Activated CD8-positive, alpha-beta memory T cell treated with anti-CD3 and anti-CD28 coated beads for 4 hours (primary cell): ENCODE data around the gene RAI1.
"Not testable (repeated sequence)": the region's sequence is repeated elsewhere in the genome, so short reads cannot be mapped to it uniquely, and the experiment has no call there.

Experiments
- DNase-seq, 2 donors: peaks; one replicate each; pipeline ENCODE4 v3.0.0-alpha.2; 2020; ENCODE audit warnings: low read depth in 2 of 2

The RAI1 gene

DNA sequence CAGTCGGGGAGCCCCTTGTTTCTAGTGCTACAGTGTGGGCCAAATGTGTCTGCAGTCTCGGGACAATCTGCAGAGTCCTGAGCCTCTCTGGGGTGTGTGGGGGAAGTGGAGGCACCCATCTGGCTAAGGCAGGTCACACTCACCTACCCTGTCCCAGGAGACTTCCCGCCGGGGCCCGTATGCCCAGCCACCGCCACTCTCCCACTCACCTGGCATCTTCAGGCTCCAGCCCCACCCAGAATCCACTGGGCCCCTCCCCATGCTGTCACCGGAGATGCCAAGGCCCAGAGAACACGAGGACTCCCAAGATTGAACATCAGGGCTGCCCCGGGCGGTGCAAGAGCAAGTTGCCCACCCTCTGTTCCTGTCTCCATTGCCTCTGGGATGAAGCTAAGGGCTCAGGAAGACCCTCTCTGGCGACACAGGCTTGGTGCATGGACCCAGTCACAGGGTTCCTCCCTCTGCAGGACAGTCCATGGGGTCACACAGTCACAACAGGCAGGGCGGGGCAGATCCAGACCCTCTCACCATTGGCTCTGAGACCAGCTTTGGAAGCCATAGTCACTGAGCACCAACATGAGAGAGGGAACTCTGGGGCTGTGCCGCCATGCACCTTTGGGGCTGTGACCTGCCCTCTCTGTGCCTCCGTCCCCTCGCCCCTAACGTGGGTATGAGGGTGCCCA, 117.5 kb downstream of the RAI1 start:
- no peak for DNase-seq

DNA sequence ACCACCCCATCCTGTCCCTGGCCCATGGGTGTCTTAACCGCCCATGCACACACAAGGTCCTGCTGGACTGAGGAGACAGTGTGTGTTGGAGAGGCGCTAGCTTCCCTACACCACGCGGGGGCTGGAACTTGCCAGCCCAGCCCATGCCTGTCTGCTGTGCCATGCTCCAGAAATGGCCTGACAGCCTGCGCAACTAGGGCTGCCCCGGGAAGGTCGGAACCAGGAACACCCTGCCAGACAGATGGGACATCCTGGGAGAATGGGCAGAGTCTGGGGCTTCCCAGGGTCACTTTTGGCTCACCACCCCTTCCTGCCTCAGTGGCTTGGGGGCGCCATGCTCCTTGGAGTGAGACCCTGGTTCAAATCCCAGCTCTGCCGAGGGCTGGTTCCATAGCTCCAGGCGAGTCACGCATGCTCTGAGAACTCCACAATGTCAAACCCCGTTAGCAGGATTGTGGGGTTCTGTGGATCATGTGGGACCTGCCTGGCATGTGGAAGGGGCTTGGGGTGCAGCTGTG, 119.3 kb downstream of the RAI1 start:
- no peak for DNase-seq

DNA sequence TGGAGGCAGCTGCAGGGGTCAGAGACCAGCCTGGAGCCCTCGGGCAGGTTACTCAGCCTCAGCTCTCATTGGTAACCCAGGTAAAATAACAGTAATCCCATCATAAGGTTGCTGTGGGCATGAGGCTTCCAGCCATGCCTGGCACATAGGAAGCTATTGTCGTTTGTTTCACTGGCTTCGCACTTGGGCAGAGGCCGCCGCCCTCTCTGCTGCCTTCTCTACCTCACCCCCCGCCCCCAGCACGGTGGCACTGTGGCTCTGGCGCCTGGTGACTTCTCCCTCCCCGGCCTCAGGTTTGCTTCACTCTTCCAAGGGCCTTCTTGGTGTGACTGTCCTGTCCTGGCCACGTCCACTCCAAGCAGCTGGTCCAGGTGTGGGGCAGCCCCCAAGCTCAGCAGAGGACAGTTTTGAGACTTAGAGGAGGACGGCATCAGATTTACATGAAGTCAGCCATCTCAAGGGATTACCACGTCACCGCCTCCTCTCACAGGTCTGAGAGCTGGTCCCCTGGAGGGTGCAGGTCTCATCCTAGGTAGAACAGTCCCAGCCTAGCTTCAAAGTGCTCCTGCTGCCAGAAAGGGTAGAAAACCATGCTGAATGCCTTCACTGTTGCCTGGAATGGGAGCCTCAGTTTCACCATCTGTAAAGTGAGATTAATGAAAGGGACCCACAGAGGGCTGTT, 120.7 kb downstream of the RAI1 start:
- DNase-seq, result no peak

DNA sequence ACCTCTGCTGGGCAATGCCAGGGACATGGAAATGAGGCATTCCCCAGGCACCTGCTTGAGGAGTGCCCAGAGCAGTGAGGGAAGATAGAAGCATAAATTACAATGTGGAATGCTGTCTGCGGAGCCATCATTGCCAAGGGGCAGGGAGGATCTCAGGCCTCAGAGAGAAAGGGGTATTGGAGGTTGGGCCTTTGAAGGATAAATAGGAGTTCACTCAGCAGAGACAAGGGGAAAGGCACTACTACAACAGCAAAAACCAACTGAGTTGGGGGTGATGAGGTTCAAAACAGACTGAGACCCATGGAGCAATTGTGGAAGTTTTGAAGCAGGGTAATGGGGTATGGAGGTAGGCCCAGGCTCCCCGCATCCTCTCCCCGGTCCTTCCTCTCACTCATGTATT, 122.7 kb downstream of the RAI1 start:
- no peak for DNase-seq

DNA sequence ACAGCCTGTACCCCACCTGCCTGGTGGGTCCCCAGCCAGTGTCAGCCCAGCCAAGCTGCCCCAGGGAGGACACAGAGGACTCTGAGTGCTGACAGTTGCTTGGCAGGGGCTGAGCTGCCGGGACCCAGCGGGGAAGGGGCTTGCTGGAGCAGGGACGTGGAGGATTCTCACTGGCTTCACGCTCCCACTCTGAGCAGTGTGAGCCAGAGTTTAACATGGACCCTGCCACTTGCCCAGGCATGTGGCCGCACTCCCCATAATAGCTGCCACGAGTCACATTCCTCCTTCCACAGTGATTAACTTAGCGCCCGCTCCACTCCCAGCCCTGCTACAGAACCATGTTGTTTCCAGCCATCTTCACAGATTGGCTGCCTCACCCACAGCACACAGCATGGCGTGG, 124.3 kb downstream of the RAI1 start:
- DNase-seq, result no peak

DNA sequence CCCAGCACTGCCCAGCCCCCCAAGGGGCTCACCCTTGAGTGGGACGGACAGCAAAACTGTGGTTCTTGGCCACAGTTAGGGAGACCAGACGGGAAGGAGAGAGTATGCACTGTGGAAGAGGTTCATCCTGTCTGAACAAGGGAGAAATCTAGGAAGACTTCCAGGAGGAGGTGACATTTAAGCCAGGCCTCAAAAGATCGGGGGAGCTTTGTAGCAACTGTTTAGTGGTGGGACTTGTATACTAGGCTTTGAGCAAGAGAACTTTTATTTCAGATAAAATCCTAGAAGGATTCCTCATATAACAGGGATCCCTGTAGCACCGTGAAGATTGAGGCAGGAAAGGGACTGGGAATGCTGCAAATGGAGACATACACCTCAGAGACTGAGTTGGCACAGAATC, 124.8 kb downstream of the RAI1 start:
- DNase-seq, result no peak

DNA sequence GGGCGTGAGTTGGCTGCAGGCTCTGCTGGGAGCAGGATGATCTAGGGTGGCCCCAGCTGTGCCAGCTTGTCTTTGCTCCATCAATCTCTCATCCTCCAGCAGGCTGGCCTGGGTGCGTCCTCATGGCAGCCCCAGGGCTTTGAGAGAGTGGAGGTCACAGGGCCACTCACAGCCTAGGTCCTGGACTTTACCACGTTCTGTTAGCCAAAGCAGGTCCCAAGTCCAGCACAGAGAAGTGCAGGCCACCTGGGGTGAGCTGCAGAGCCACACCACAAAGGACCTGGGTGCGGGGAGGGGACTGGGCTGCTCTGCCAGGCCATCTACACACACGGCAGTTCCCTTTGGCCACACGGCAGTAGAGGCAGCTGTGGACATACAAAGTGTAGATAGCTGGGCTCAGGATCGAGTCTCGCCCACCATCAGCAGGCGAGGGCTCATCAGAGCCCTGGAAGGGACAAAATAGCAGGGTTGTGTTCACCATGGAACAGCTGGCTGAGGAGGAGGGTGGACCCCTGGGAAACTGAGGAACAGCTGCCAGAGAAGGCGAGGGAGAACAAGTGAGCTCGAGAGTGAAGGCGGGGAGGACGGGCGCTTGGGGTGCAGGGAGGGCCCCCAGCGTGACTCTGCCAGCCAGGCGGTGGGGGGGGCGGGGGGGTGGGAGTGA, 125.5 kb downstream of the RAI1 start:
- no peak for DNase-seq

DNA sequence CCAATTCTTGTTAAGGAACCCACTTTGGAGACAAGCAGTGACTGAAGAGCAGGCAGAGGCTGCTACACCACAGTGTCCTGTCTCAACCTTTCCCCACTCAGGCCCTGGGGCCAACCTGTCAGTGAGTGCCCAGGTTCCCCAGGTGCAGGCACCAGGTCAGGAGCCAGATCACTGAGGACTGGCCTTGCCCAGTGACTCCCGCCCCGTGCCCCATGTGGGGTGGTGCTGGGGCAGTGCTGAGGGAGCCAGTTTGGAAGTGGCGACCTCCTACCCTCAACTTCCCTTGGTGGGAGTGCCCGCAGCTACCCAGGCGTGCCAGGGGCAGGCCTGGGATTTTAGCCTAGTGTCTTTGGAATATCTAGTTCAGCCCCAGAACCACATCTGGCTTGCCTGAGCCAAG, 126.2 kb downstream of the RAI1 start:
- DNase-seq, result no peak

DNA sequence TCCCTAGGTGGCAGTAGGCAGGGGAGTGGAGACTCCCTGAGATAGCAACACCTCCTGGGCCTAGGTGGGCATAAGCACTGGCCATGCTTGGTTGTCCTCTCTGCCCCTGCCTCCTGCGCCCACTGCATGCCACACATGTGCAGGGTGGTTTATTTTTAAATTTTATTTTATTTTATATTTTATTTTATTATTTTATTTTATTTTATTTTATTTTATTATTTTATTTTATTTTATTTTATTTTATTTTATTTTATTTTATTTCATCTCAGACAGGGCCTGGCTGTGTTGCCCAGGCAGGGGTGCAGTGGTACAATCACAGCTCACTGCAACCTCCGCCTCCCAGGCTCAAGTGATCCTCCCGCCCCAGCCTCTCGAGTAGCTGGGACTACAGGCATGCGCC, 126.9 kb downstream of the RAI1 start:
- not testable (repeated sequence) for DNase-seq

DNA sequence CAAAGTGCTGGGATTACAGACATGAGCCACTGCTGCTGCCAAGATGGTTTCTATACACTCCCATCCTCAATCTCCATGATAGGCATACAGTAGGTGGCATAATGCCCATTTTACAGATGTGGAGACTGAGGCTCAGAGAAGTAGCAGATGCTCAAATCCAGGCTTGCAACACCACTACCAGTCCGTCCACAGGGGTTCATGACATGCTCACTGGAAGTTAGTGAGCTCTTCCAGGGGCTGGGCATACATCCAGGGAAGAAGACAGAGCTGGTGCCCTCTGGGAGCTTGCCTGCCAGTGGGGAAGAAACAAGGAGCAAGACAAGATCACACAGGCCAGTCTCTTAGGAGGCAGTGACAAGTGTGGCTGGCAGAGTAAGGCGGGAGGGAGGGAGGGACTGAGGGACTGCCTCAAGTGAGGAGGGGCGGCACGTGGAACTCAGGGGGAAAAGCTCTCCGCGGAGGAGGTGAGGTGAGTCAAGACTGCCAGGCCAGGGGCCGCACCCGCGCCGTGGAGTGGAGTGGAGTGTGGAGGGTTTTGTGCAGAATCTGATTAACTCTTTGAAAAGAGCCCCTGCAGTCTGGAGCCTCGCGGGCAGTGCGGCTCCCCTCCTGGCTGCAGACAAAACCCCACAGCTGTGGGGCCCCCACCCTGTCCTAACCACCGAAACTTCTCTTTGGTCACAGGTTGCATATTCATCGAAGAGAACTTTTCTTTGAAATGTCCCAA, 127.6 kb downstream of the RAI1 start:
- no peak for DNase-seq

DNA sequence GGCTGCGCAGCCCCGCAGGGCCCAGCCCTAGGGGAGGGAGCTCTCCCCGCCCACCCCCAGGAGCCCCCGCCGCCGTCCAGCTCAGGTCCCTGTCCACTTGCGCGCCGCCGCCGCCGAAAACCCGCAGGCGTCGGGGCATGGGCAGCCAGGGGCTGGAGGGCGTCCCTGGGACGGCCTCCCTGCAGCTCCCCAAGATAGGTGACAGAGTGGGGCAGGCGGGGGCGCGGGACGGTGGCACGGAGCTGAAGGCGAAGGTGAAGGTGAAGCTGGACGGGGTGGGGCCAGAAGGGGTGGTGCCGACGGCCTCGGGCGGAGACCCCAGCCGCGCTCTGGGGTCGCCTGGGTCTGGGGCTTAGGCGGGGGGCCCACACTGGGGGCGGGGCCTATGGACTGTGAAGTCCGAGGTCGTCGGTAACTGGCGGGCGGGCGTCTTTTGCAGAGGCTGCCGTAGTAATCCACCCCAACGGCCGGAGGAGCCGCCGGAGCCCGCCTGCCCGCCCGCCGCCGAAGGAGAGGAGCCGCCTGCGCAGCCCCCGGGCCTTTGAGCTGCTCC, 128.3 kb downstream of the RAI1 start:
- no peak for DNase-seq

DNA sequence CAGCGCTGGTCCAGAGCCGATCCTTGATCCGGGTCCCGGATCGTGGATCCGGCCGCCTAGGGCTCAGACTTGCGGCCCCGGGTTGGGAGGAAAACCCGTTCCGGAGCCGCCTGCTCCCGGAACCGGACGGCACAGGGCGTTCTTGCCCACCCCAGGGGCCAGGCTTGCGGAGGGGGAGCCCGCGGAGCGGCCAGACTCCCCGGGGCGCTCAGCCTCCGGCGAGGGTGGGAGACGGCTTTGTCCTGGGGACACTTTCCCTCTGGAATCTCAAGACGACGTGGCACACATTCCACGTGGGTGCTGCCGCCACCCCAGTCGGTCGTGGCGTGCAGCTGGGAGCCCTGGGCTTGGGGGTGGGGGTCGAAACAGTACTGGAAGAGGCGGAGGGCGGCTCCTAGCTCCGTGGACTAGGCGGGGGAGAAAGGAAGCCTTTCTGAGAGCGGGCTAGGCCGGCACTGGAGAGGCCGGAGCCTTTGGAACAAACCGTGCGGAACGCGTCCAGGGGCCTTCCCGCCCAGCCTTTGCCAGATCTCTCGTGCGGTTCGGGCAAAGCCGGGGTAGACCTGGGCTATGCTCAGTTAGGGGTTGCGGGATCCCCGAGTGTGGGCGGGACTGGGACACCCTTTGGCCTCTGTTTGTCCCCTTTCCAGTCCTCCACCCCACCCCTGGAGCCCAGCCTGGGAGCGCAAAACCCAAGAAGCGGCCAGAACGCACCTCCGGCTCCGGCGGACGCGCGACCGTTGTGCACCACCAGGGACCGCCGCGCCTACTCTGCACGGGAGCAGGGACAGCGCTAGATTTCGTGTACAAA, 129.0 kb downstream of the RAI1 start:
- DNase-seq, result no peak

DNA sequence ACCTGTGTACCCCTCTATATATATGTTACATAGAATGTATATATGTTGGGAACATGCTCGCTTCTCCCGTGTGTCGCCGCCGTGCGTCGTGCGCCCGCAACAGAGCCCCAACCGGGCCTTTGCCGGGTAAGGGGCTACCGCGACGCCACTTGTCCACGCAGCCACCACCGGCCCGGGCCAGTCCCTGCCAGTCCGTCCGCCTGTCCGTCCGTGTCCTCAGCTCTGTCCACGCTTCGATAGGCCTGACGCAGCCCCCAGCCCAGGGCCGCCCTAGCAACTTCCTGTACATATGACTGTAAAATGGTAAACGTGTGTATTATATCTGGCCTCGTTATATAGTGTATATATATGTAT, 129.6 kb downstream of the RAI1 start:
- DNase-seq, result no peak

DNA sequence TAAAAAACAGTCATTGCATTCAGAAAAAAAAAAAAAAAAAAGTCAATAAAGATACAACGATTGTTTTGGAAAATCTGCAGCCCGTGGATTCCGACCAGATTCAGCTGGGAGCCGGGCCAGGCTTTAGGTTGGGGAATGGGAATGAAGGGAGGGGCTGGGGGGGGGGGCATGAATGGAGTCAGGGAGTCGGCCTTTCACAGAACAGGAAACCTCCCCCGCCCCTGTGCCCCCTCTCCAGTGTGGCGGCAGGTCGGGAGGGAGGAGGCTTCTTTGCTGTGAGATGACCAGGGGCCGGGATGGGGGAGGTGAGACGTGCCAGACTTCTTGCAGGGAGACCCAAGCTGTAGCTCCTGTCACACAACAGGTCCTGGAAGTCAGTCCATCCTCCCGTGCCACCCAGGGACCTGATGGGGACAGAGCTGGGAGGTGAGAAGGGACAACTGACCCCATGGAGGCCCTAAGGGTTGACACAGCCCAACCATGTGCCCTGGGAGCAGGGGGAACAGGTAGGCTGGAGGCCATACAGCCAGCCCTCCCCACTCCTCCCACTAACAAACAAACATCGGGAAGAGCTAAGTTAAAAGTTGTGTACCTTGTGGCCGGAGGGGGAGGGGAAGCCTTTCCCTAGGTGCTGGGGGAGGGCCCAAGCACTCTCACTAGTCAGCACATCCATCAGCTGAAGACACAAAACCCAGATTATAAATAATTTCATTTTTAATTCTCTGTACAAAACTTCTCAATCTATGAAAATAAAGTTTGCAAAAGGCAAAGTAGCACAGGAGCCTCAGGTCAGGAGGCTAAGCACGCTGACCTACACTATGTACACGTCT, 130.3 kb downstream of the RAI1 start:
- no peak for DNase-seq

DNA sequence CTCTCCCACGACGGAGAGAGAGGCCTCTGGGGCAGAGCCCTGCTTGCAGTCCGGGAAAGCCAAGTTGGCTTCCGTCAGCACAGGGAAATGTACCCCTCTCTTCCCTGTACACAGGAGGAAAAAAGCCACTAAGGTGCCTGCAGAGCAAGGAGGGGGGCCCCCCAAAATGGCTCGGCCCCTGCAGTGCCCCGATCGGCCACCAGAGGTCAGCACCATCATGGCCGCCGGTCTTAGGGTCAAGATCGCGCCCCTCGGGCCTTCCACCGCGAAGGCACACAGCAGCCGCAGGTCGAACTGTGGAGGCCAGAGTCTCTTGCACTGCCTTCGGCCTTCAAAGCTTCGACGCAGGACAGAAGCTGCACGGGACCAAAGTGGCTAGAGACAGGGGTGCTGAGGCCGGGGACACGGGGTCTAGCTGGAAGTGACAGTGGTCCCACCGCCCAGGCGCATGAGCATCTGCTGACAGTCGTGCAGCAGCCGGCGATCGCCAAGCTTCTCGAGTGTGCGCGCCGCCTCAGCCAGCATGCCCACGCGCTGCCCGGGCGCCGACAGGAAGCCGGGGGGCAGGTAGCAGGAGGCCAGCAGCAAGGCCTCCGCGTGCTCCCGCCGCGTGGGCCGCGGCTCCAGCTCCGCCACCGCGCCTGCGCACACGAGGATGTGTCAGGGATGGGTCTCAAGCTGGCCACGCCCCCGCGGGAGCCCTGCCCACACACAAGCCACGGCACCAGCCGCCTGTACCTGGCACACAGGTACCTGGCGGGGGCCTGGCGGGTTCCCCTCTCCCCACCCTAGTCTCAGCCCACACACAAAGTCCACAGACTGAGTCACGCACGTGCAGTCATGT, 131.2 kb downstream of the RAI1 start:
- no peak for DNase-seq

DNA sequence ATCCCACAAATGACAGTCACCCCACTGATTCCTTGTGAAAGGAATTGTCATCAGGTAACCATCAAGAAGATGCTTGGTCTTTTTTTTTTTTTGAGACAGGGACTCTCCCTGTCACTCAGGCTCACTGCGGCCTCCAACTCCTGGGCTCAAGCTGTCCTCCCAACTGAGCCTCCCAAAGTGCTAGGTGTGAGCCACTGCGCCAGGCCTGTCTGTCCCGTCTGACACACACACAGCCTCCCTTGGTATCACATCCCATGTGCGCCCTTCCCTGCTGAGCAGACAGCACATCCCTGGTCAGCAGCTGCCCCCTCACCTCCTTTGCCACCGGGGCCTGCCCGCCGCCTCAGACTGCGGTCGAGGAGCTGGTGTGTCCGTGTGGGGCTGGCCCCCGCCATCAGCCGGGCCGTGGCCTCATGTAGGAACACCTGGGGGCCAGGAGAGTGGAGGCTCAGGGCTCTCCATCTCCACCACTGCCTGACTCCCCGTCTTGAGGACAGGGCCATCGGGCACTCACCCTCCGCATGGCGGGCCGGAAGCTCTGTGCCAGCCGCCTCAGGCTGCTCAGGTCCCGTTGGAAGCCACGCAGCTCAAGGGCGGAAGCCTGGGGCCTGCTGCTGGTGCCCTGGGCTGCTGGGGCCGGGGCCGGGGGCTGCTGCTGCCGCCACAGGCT, 131.9 kb downstream of the RAI1 start:
- DNase-seq, result no peak

DNA sequence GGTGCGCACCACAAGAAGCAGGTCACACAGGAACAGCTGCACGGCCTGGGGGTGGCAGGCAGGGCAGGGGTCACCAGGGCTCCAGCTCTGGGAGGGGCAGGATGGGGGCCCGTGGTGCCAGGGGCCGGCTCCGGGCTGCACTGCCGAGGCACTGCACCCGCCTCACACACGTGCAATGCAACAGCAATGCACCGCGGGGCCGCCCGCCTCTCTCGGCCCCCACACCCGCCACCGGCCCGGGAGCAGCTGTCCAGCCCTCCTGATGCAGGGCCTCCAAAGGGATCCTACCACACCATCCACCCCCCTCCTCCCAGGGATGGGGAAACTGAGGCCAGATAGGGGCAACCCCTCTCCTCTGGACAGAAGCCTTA, 132.5 kb downstream of the RAI1 start:
- DNase-seq, result no peak

DNA sequence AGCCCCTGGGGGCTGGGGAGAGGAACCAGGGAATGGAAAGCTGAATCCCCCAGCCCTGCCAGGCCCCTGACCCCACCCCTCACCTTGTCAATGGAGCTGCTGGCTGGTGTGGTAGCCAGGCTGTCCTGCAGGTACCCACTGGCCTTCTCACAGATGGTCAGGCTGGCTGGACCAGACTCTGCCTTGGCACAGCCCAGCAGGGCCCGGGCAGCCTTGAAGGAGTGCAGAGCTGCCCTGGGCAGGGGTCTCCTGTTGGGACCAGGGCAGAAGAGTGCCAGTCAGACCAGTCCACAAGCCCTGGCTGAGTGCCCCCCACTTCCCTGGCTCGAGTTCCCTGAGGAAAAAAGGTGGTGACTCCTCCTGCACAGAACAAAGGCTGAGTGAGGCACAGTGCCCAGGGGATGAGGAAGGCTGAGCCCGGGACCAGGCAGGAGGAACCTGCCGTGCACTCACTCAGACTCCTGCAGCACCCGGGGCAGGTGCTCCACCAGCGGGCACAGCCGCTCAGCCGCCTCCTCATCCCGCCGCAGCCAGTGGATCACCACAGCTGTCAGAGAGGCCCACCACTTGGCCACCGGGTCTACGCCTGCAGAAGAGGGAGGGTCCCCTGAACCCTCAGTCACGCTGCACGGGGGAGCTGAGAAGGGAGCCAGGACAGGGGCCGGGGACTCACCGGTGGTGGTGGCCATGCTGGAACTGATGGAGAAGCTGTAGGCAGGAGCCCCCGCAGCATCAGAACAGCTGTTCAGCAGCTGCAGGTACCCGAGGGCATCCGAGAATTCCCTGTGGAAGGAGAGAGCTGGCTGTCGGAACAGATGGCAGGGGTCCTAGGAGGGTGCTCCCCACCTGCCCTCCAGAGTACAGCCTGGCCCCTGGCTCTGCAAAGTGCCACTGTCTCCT, 133.2 kb downstream of the RAI1 start:
- no peak for DNase-seq
